Stimulated activated CD4-positive, alpha-beta T cell treated with anti-CD3 and anti-CD28 coated beads, Interleukin-1b, Interleukin-23, amount 100 ng/mL, for 1 hour (primary cell): ENCODE results near the gene CDC42EP1.

Source experiments
- DNase-seq, 2 donors: peaks; one replicate each; pipeline ENCODE4 v3.0.0-alpha.2; 2020; ENCODE audit warnings: low read depth in 2 of 2

The CDC42EP1 gene

DNA sequence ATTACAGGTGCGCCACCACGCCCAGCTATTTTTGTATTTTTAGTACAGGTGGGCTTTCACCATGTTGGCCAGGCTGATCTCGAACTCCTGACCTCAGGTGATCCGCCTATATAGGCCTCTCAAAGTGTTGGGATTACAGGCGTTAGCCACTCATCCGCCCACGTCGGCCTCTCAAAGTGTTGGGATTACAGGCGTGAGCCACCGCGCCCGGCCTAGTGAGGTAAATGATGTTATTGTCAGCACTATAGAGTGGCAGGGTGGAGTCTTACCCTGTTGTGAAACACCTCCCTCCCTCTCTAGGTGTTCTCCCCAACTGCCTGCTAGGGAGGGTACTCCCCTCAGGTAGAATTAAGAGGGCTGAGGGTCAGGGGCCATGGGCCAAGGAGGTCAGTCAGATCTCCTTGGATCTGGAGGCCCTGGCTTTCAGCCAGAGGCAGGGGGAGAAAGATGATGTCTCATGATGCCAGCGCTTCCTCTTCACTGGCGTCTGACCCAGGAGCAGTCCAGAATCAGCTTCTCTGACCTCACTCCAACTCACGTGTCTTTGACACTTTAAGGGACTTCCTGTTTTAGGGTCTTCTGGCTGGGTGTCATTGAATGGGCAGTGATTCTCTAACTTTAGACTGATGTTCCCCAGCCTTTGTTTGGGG lies 50.3 kb downstream of the CDC42EP1 start:
- DNase-seq, result no peak

DNA sequence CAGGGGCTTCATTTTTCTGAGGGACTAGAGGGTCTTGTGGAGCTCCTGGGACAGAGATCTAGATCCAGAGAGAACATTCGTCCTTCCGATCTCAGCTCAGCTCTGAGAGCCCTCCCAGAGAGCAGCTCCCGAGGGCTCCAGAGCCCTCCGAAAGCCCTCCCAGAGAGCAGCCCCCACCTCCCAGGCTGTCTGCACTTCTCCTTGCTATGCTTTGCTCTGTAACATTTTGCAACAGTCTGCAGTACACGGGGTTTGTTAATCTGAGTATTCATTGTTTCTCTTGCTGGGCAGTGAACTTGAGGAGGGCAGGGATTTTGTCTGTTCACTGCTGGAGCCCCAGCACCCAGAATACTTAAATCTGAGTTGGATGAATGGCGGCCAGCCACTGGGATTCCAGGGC lies 50.9 kb downstream of the CDC42EP1 start:
- no peak for DNase-seq

DNA sequence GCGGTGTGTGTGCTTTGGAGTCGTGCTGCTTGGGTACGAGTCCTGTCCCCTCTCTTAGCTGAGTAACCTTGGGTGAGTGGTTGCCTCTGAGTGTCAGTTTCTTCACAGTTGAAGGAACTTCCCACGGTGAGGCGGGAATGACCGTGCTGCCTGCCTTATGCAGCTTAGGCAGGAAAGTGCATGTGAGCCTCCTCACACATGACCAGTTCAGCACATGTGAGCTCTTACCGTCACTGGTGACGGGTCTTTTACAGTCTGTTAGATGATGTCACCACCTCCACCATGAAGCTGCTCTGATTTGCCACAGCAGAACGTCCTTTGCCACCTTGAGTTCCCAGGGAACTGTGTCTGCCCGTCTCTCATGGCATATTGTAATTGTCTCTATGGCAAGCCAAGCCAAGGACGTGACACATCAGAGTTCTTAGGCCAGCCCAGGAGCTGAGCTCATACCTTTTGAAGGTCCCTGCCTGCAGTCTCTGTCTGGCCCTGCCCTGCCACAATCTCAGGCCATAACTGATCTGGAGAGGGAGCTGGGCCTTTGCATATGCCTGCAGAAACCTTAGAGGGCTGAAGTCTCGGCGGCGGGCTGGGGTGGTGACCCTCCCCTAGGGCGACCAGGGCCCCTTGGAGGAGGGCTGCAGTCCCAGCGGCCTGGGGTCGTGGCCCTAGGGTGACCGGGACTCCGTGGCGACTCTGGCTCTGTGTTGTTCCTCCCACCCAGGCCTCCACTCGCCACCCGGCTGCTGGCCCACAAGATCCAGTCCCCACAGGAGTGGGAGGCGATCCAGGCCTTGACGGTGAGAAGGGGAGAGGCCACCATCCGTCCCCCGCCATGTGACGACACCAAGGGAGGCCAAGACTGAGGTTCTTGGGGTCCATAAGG lies 56.2 kb downstream of the CDC42EP1 start:
- no peak for DNase-seq

DNA sequence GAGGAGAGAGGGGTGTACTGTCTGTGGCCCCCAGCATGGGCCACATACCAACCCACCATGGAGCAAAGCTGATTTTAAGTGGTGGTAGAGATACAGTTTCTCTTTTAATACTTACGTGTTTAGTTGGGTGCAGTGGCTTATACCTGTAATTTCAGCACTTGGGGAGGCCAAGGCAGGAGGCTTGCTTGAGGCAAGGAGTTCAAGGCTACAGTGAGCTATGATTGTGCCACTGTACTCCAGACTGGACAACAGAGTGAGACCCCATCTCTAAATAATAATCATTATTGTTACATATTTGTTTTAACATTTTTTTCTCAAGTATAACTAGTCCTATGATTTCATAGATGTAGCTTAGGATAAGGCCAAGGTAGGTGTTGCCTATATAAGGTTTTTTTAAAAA lies 57.2 kb downstream of the CDC42EP1 start:
- DNase-seq, result no peak

DNA sequence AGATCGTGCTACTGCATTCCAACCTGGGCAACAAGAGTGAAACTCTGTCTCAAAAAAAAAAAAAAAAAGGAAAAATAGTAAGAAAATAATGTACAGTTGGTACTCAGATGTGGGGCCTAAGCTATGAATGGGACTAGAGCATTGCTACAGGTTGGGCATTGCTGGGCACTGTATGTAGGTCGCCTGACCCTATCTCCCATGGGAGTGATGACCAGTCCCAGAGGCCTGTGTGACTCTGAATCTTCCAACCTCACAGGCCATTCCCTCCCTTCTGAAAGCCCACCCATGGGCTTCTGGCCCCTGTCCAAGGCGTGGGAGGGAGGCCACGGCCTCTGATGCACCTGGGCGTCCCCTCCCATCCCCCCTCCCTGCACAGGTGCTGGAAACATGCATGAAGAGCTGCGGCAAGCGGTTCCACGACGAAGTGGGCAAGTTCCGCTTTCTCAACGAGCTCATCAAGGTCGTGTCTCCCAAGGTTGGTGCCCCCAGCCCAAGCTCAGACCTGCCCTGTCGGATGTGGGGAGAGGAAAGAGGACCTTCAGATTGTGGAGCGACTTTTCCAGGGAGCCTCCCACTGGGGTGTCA lies 57.9 kb downstream of the CDC42EP1 start:
- DNase-seq, result no peak

DNA sequence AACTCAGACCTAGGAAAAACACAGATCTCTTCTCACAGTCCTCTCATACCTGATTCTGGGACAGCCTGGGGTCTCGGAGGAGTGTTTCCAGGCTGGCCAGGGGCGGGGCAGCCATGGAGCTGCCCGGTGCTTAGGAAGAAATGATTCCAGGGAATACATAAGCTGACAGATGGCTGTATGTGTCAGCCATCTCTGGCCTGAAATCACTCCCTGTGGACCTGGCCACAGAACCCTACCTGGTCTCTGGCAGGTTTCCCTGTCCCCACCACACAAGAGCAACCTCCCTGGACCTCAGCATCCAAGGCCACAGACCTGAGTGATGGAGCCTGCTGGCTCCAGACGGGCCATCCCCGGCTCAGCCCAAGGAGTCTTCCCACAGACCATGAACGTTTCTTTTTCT lies 58.4 kb downstream of the CDC42EP1 start:
- no peak for DNase-seq
